Esophagus muscularis mucosa (tissue), 3 donors: ENCODE measurements around the gene MARCKS.

ENCODE experiments used
- CTCF ChIP-seq, 3 experiments: fragments of 200-600 bp in 2 of 3; fragments of 450-650 bp in 1 of 3; sonication (generic) in 2 of 3; IDR thresholded peaks; one replicate each; pipeline ENCODE4 v1.5.1; 2017 to 2019; ENCODE audit warnings: antibody characterized with exemption in 3 of 3, mild to moderate bottlenecking in 2 of 3, moderate library complexity in 1 of 3
- POLR2A ChIP-seq: fragments of 450-650 bp; IDR thresholded peaks from one replicate; pipeline ENCODE4 v1.6.1; 2017; ENCODE audit warnings: antibody characterized with exemption, moderate library complexity, mild to moderate bottlenecking, low read depth

GRCh38 chr6:113819169-113819830 is 37.8 kb upstream of the MARCKS start:
- TF ChIP-seq POLR2A (no peak), CTCF (IDR thresholded peaks at IDR 0.05) (no peak)
